Astrocyte (in vitro differentiated cells and primary cell): ENCODE measurements around the gene COMMD1.

Source experiments
- CTCF ChIP-seq: IDR thresholded peaks from 2 replicates; pipeline ENCODE4 v1.5.1; 2011; ENCODE audit warnings: low read depth, mild to moderate bottlenecking, inconsistent platforms, low read length, moderate library complexity; ENCODE audit not compliant: insufficient read depth
- EZH2 ChIP-seq: IDR thresholded peaks from 2 replicates; pipeline ENCODE4 v1.6.1; 2012; ENCODE audit warnings: mild to moderate bottlenecking, low read length, inconsistent platforms; ENCODE audit not compliant: insufficient read depth

- TF ChIP-seq CTCF: no peak
- TF ChIP-seq EZH2: no peak
Measured at GRCh38 chr2:61937098-61937497, 31.6 kb downstream of the COMMD1 start.
